B cell (primary cell): ENCODE measurements around the gene CUL9. TPM values are rescaled to one million over a fixed set of nuclear protein-coding genes. Genes with fewer than 3 reads are reported as not detected.

Experiments
- ATAC-seq: fragments of 200-7000 bp; cut with Tn5 transposase; one replicate; pipeline ENCODE4 v1.10.0; 2021; ENCODE audit warnings: low read depth, mild to moderate bottlenecking, moderate number of reproducible peaks, moderate library complexity
- CTCF ChIA-PET: fragments of 350-600 bp; sonication (Branson Sonifier 250); formaldehyde crosslinking; loops from one replicate; lab custom pipeline; 2021; ENCODE audit warnings: antibody characterized with exemption, inconsistent platforms; lab: Charles Lee
- POLR2A ChIA-PET: fragments of 350-600 bp; sonication (Branson Sonifier 250); formaldehyde crosslinking; loops from one replicate; lab custom pipeline; 2021; ENCODE audit warnings: antibody characterized with exemption; lab: Charles Lee
- DNase-seq: peaks from one replicate; pipeline ENCODE4 v3.0.0; 2013
- H2AFZ ChIP-seq: 2 replicates; pipeline ENCODE4 v1.6.1; 2012; ENCODE audit warnings: mild to moderate bottlenecking, low read depth, low read length; ENCODE audit not compliant: insufficient read depth, poor library complexity, severe bottlenecking
- H3K27ac ChIP-seq, 2 donors: 1 replicate in 1 of 2; 2 replicates in 1 of 2; pipeline ENCODE4 v1.5.1; 2012 to 2013; ENCODE audit warnings: low read length in 2 of 2, mild to moderate bottlenecking in 2 of 2, moderate library complexity in 1 of 2
- H3K27me3 ChIP-seq, 4 experiments: fragments of 200-600 bp in 1 of 4; sonication (generic) in 1 of 4; replicated peaks in 1 of 4; 1 replicate in 2 of 4; 2 replicates in 2 of 4; pipeline versions ENCODE4 v1.6.1 to v1.7.0; 2013 to 2016; ENCODE audit warnings: low read length in 3 of 4, mild to moderate bottlenecking in 2 of 4, mixed read lengths in 1 of 4, moderate library complexity in 1 of 4; ENCODE audit not compliant: insufficient read depth in 4 of 4, control insufficient read depth in 3 of 4; ENCODE audit errors: control extremely low read depth in 1 of 4
- H3K36me3 ChIP-seq, 2 experiments: replicated peaks in 1 of 2; 1 replicate in 1 of 2; 2 replicates in 1 of 2; pipeline versions ENCODE4 v1.6.1 to v1.7.1; 2013; ENCODE audit warnings: low read length in 1 of 2; ENCODE audit not compliant: insufficient read depth in 2 of 2, control insufficient read depth in 1 of 2; ENCODE audit errors: control extremely low read depth in 1 of 2, extremely low read depth in 1 of 2
- H3K4me1 ChIP-seq, 2 donors: fragments of 200-600 bp in 1 of 2; sonication (generic) in 1 of 2; 1 replicate in 1 of 2; 2 replicates in 1 of 2; pipeline versions ENCODE4 v1.5.1 to v1.6.1; 2013 to 2017; ENCODE audit warnings: low read length in 2 of 2; ENCODE audit not compliant: control insufficient read depth in 2 of 2, insufficient read depth in 2 of 2
- H3K4me2 ChIP-seq: replicated peaks from 2 replicates; pipeline ENCODE3; 2012; ENCODE audit warnings: mild to moderate bottlenecking, low read depth, low read length; ENCODE audit not compliant: poor library complexity, severe bottlenecking
- H3K4me3 ChIP-seq, 5 experiments: fragments of 200-600 bp in 1 of 5; sonication (generic) in 1 of 5; 1 replicate in 3 of 5; 2 replicates in 2 of 5; pipeline versions ENCODE4 v1.5.1 to v1.7.0; 2011 to 2016; ENCODE audit warnings: low read length in 4 of 5, mild to moderate bottlenecking in 4 of 5, low read depth in 2 of 5, control low read depth in 1 of 5, moderate library complexity in 1 of 5; ENCODE audit not compliant: insufficient read depth in 1 of 5; ENCODE audit errors: control extremely low read depth in 1 of 5, extremely low read depth in 1 of 5
- H3K79me2 ChIP-seq: fragments of 200-600 bp; sonication (generic); one replicate; pipeline ENCODE4 v1.6.0; 2016; ENCODE audit warnings: low read length; ENCODE audit not compliant: control insufficient read depth, insufficient read depth
- H3K9ac ChIP-seq: fragments of 200-600 bp; sonication (generic); 2 replicates; pipeline ENCODE4 v1.6.1; 2017; ENCODE audit warnings: mild to moderate bottlenecking, low read length, moderate library complexity
- H3K9me3 ChIP-seq, 3 donors: one replicate each; pipeline versions ENCODE4 v1.6.1 to v1.7.1; 2013; ENCODE audit warnings: low read length in 2 of 3; ENCODE audit not compliant: control insufficient read depth in 2 of 3, insufficient read depth in 1 of 3; ENCODE audit errors: control extremely low read depth in 1 of 3
- H4K20me1 ChIP-seq: 2 replicates; pipeline ENCODE4 v1.6.0; 2012; ENCODE audit warnings: mild to moderate bottlenecking, low read length; ENCODE audit not compliant: insufficient read depth, control insufficient read depth, poor library complexity, severe bottlenecking
- H3K27ac Mint-ChIP-seq: one replicate; pipeline ENCODE4 v1.8.0; 2021; ENCODE audit warnings: mixed read lengths
- H3K27me3 Mint-ChIP-seq: one replicate; pipeline ENCODE4 v1.8.0; 2021; ENCODE audit warnings: mixed read lengths
- H3K4me1 Mint-ChIP-seq: one replicate; pipeline ENCODE4 v1.8.0; 2021; ENCODE audit warnings: mixed read lengths
- H3K4me3 Mint-ChIP-seq: one replicate; pipeline ENCODE4 v1.8.0; 2021; ENCODE audit warnings: mixed read lengths
- H3K9me3 Mint-ChIP-seq: one replicate; pipeline ENCODE4 v1.8.0; 2022; ENCODE audit warnings: mixed read lengths; ENCODE audit not compliant: insufficient read depth
- CTCF ChIP-seq: fragments of 200-600 bp; IDR thresholded peaks from one replicate; pipeline ENCODE4 v1.8.0; 2022; ENCODE audit warnings: antibody characterized with exemption, mild to moderate bottlenecking
- EZH2 ChIP-seq: IDR thresholded peaks from 2 replicates; pipeline ENCODE4 v1.6.1; 2012; ENCODE audit warnings: borderline replicate concordance, low read depth, mild to moderate bottlenecking, moderate library complexity, low read length; ENCODE audit not compliant: insufficient read depth, poor library complexity, severe bottlenecking
- WGBS: methylation state at CpG from one replicate; pipeline ENCODE4 v1.1.5; 2013; ENCODE audit warnings: missing lambda C conversion rate; ENCODE audit not compliant: insufficient coverage; 5-methylcytosine and 5-hydroxymethylcytosine counted together
- intact Hi-C: fragments of 100-400 bp; cut with micrococcal nuclease; formaldehyde crosslinking; loops from one replicate; pipeline ENCODE4 v1.10.0; 2022
- polyA plus RNA-seq: library from polyadenylated mRNA; depleted of rRNA; stranded (reverse); fragments of >200 nt; gene quantifications from 2 replicates; pipeline ENCODE4 v1.2.3, GENCODE V29; 2012
- total RNA-seq, 2 donors: library from RNA; stranded (reverse); fragments of 120-200 nt in 1 of 2; gene quantifications; 1 replicate in 1 of 2; 2 replicates in 1 of 2; pipeline versions ENCODE4 v1.2.3 to v1.2.4, GENCODE V29; 2013 to 2022

CUL9 gene
- total and polyA plus RNA-seq, 2 donors (not counting 1 experiment from before 2014, with no cell fraction given): 98.0 to 110 TPM

- Histone ChIP-seq H2AFZ (no peak overlapping the region), H3K4me1 (no peaks in the 10 kb centered on the region), H3K27me3 (peaks cover 0 to under 1% (median 0%) of the 10 kb centered on the region in 4 experiments), H3K36me3 (no peaks in the 10 kb centered on the region), H3K9ac (no peak overlapping the region), H3K4me3 (no peak overlapping the region), H3K27ac (no peak overlapping the region), H4K20me1 (no peaks in the 10 kb centered on the region), H3K79me2 (no peaks in the 10 kb centered on the region), H3K9me3 (peaks cover 0 to 4% (median 0%) of the 10 kb centered on the region in 3 donors), H3K4me2 (no peak overlapping the region)
- Mint-ChIP-seq H3K27me3 (peaks cover 4% of the 10 kb centered on the region), H3K9me3 (no peaks in the 10 kb centered on the region), H3K4me1 (peaks cover 8% of the 10 kb centered on the region), H3K27ac (no peak overlapping the region), H3K4me3 (no peak overlapping the region)
- CTCF ChIA-PET: interaction anchor here (0.6 to 6.6 kb wide), 25 partner anchors 9 to 254 kb away, joined by 3 to 73 read pairs (median 5); partner anchors contain the start of genes CRIP3 and POLR1C
- TF ChIP-seq CTCF (peak; percentile 84), EZH2 (no peak)
- 47% methylated on average over 9 of the region's 12 CpGs for WGBS
- POLR2A ChIA-PET: interaction anchor here (0.5 to 0.9 kb wide), 2 partner anchors 81 to 1143 kb away, joined by 3 to 4 read pairs; no protein-coding TSS in a partner anchor
- DNase-seq: peak; percentile 84
- ATAC-seq: peak; percentile 98
- intact Hi-C loops: loop anchor here (1.0 kb wide), 4 partner anchors 71 to 243 kb away; no protein-coding TSS in a partner anchor
Measured at GRCh38 chr6:43263314-43264178, 81.5 kb downstream of the CUL9 start.
